ENCODE results near the gene ZFP62. TPM values are rescaled to one million over a fixed set of nuclear protein-coding genes. Genes with fewer than 3 reads are reported as not detected.

ZFP62 gene
- total and polyA plus RNA-seq, 2 of the 4 experiments (the other 2 are of a cell fraction): 8.2 to 20.3 TPM

DNA sequence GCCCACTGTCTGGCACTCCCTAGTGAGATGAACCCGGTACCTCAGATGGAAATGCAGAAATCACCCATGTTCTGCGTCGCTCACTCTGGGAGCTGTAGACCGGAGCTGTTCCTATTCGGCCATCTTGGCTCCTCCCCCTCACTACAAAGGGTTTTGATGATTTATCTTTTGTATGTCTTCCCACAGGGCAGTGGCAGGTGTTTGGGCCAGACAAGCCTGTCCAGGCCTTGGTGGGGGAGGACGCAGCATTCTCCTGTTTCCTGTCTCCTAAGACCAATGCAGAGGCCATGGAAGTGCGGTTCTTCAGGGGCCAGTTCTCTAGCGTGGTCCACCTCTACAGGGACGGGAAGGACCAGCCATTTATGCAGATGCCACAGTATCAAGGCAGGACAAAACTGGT, 47.3 kb upstream of the ZFP62 start:
- no peak overlapping the region for H2AK5ac ChIP-seq (ENCODE audit: low read depth, low read length)
- TF ChIP-seq POLR2A (IDR thresholded peaks at IDR 0.05; ENCODE audit: low read depth, low read length) (no peak), MAFK (IDR thresholded peaks at IDR 0.05; ENCODE audit: low read depth, low read length) (no peak), BHLHE40 (IDR thresholded peaks at IDR 0.05; ENCODE audit: low read depth, low read length) (no peak), RAD21 (IDR thresholded peaks at IDR 0.05; ENCODE audit: low read length) (no peak), RCOR1 (IDR thresholded peaks at IDR 0.05; ENCODE audit: insufficient replicate concordance, low read length) (no peak), MXI1 (IDR thresholded peaks at IDR 0.05; ENCODE audit: borderline replicate concordance, low read depth, low read length) (no peak), NFE2L2 (IDR thresholded peaks at IDR 0.05; ENCODE audit: low read depth, low read length) (no peak), MAZ (IDR thresholded peaks at IDR 0.05; ENCODE audit: borderline replicate concordance, low read depth, low read length) (no peak), FOS (IDR thresholded peaks at IDR 0.05; ENCODE audit: low read depth, low read length) (no peak)
- TF ChIP-seq, protein P1, sequence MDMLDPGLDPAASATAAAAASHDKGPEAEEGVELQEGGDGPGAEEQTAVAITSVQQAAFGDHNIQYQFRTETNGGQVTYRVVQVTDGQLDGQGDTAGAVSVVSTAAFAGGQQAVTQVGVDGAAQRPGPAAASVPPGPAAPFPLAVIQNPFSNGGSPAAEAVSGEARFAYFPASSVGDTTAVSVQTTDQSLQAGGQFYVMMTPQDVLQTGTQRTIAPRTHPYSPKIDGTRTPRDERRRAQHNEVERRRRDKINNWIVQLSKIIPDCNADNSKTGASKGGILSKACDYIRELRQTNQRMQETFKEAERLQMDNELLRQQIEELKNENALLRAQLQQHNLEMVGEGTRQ (IDR thresholded peaks at IDR 0.05; ENCODE audit: low read depth, low read length): no peak
- TF ChIP-seq, protein P2, sequence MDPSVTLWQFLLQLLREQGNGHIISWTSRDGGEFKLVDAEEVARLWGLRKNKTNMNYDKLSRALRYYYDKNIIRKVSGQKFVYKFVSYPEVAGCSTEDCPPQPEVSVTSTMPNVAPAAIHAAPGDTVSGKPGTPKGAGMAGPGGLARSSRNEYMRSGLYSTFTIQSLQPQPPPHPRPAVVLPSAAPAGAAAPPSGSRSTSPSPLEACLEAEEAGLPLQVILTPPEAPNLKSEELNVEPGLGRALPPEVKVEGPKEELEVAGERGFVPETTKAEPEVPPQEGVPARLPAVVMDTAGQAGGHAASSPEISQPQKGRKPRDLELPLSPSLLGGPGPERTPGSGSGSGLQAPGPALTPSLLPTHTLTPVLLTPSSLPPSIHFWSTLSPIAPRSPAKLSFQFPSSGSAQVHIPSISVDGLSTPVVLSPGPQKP (IDR thresholded peaks at IDR 0.05; ENCODE audit: borderline replicate concordance, low read depth, low read length): no peak
- CTCF ChIA-PET: no interaction called here
- no peak overlapping the region for H2BK15ac ChIP-seq (ENCODE audit: low read depth, low read length)
- WGBS, 2 experiments (ENCODE audit: extremely low coverage in 2 of 2, insufficient read length in 1 of 2): no CpG with 5 or more reads among the region's 9 CpGs
- H2AK9ac ChIP-seq (replicated peaks; ENCODE audit: low read depth, low read length, poor library complexity): no peak overlapping the region
- H4K20me1 ChIP-seq (ENCODE audit: insufficient read depth, low read length): no peaks in the 10 kb centered on the region
- H4K5ac ChIP-seq (ENCODE audit: low read depth, low read length): no peak overlapping the region
- in situ Hi-C loops (cut with MboI; ENCODE audit: low sequenced_read_pairs) (no loop called here), dilution Hi-C loops (cut with HindIII; ENCODE audit: low sequenced_read_pairs, unreplicated experiment) (no loop called here), intact Hi-C loops (cut with micrococcal nuclease) (no loop called here)
- no peaks in the 10 kb centered on the region for H3K27me3 ChIP-seq (ENCODE audit: control insufficient read depth, insufficient read depth, low read length)
- BruUV-seq (replicated peaks): no TSS peak
- H3K27ac ChIP-seq (ENCODE audit: insufficient read depth, low read length): no peak overlapping the region
- H4K8ac ChIP-seq (ENCODE audit: low read depth in 2 of 2, low read length in 2 of 2): no peak overlapping the region
- DNase-seq (no peak), ATAC-seq (ENCODE audit: low read depth) (no peak)
- H2BK5ac ChIP-seq (ENCODE audit: low read depth, low read length, poor library complexity, severe bottlenecking): no peak overlapping the region
- no peaks in the 10 kb centered on the region for H3K36me3 ChIP-seq (ENCODE audit: control insufficient read depth, insufficient read depth, low read length)
- H3K4me3 ChIP-seq (ENCODE audit: insufficient read depth, low read depth, low read length): no peak overlapping the region
- no peak overlapping the region for H3K56ac ChIP-seq (ENCODE audit: extremely low read depth, insufficient read depth, low read length)
- no peaks in the 10 kb centered on the region for H3K9me1 ChIP-seq (ENCODE audit: insufficient read depth, low read length)
- no peaks in the 10 kb centered on the region for H3K79me1 ChIP-seq (ENCODE audit: low read depth in 1 of 2, low read length in 2 of 2)
- no peaks in the 10 kb centered on the region for H3K4me1 ChIP-seq (ENCODE audit: control insufficient read depth, insufficient read depth, low read length)
- H3K4me2 ChIP-seq (ENCODE audit: low read depth, low read length): no peak overlapping the region
- H2BK20ac ChIP-seq (ENCODE audit: low read depth, low read length): no peak overlapping the region
- no peak overlapping the region for H3K4ac ChIP-seq (ENCODE audit: low read depth, low read length)
- H3K14ac ChIP-seq (replicated peaks; ENCODE audit: low read depth, low read length): no peak overlapping the region
- H3K23ac ChIP-seq (ENCODE audit: low read depth, low read length): no peak overlapping the region
- POLR2A ChIA-PET (ENCODE audit: unreplicated experiment): no interaction called here
- H3K9ac ChIP-seq (ENCODE audit: low read depth, low read length): no peak overlapping the region
- no peak overlapping the region for H2BK120ac ChIP-seq (ENCODE audit: low read depth, low read length)
- no peak overlapping the region for H4K91ac ChIP-seq (ENCODE audit: insufficient read depth, low read depth, low read length)
- no peak overlapping the region for H3K18ac ChIP-seq (ENCODE audit: low read depth, low read length)
- H3K9me3 ChIP-seq (ENCODE audit: control insufficient read depth, insufficient read depth, low read length): peaks cover 5% of the 10 kb centered on the region
- H2AFZ ChIP-seq (replicated peaks; ENCODE audit: low read length, poor library complexity): no peak overlapping the region

All from IMR-90 (cell line).